Measurements from ENCODE around the gene TEX264.
A peak's percentile ranks its signal among the peaks of the same experiment; 100 is the strongest.

TEX264 gene

DNA sequence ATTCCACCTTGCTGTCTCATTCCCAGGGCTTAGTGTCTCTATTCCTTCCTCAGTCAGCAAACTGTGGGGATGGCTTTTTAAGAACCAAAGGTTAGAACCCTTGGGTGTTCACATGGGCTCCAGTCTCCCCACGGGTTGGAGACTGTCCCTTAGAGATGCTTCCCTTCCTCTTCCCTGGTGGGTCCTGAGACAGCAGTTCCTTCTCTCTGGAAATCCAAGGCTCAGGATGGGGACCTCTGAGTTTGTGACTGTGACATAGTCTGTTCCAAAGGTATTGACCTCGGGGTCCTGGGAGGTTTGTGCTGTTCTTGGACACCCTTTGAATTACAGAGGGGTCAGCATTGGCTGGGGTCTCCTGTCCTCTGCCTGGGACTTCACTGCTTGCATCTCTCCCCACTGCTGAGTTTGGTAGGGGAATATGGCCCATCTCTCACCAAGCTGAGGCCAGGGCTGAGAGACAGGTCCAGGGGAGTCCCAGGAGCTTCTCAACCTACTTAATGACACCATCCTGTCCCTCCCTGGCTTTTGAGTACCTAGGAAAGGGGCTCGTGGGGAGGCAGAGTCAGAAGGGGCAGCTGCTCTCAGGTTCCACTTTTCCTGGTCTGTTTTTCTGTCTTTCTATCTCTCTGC lies 37.3 kb downstream of the TEX264 start:
- Histone ChIP-seq H3K4ac (ENCODE audit: low read length) (no peak overlapping the region), H4K91ac (ENCODE audit: low read depth, low read length, poor library complexity) (no peak overlapping the region), H3K9ac (ENCODE audit: low read depth, low read length, poor library complexity) (no peak overlapping the region), H2BK12ac (ENCODE audit: low read length) (no peak overlapping the region), H4K8ac (ENCODE audit: low read depth, low read length) (no peak overlapping the region), H3K23ac (ENCODE audit: low read depth, low read length, poor library complexity) (no peak overlapping the region), H3K79me1 (ENCODE audit: low read depth, low read length) (peaks cover 4% of the 10 kb centered on the region), H2AK5ac (ENCODE audit: low read depth, low read length) (no peak overlapping the region), H3K27ac (replicated peaks; ENCODE audit: low read length) (no peak overlapping the region), H3K18ac (ENCODE audit: low read length) (no peak overlapping the region), H3K14ac (ENCODE audit: low read length) (no peak overlapping the region), H3K27me3 (ENCODE audit: control insufficient read depth in 3 of 3, insufficient read depth in 3 of 3, low read depth in 1 of 3, low read length in 3 of 3) (peaks cover 0 to 16% (median 15%) of the 10 kb centered on the region in 3 experiments), H2BK15ac (ENCODE audit: low read length) (no peak overlapping the region), H2BK5ac (ENCODE audit: low read length) (no peak overlapping the region), H2BK120ac (ENCODE audit: low read depth, low read length) (no peak overlapping the region), H3K9me3 (replicated peaks in 1 of 2; ENCODE audit: control insufficient read depth in 2 of 2, insufficient read depth in 1 of 2, low read depth in 1 of 2, low read length in 2 of 2) (no peaks in the 10 kb centered on the region), H3K4me1 (ENCODE audit: control insufficient read depth in 2 of 2, insufficient read depth in 1 of 2, low read depth in 1 of 2, low read length in 2 of 2) (peaks cover 17 to 24% of the 10 kb centered on the region in 2 donors), H3K4me2 (ENCODE audit: insufficient read depth, low read length, poor library complexity, severe bottlenecking) (no peak overlapping the region), H3K4me3 (ENCODE audit: low read length in 2 of 2) (peak overlapping the region in 1 of 2 donors; percentile 9), H3K36me3 (replicated peaks in 1 of 2; ENCODE audit: control insufficient read depth in 2 of 2, insufficient read depth in 2 of 2, low read length in 2 of 2) (peaks cover 0 to 4% of the 10 kb centered on the region in 2 donors), H2AFZ (ENCODE audit: low read length) (no peak overlapping the region)
- no CpG with 5 or more reads among the region's 3 CpGs for WGBS, 2 donors (ENCODE audit: extremely low coverage in 2 of 2, insufficient read length in 2 of 2, insufficient replicate concordance in 1 of 2)
- DNase-seq (ENCODE audit: low spot score): no peak

DNA sequence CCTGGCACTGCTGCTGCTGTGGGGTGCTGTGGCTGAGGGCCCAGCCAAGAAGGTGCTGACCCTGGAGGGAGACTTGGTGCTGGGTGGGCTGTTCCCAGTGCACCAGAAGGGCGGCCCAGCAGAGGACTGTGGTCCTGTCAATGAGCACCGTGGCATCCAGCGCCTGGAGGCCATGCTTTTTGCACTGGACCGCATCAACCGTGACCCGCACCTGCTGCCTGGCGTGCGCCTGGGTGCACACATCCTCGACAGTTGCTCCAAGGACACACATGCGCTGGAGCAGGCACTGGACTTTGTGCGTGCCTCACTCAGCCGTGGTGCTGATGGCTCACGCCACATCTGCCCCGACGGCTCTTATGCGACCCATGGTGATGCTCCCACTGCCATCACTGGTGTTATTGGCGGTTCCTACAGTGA lies 38.0 kb downstream of the TEX264 start:
- no CpG with 5 or more reads among the region's 17 CpGs for WGBS, 2 donors (ENCODE audit: extremely low coverage in 2 of 2, insufficient read length in 2 of 2, insufficient replicate concordance in 1 of 2)
- Histone ChIP-seq H3K79me1 (ENCODE audit: low read depth, low read length) (peaks cover 4% of the 10 kb centered on the region), H3K4ac (ENCODE audit: low read length) (no peak overlapping the region), H3K23ac (ENCODE audit: low read depth, low read length, poor library complexity) (peak overlapping the region; percentile 34), H3K4me1 (ENCODE audit: control insufficient read depth in 2 of 2, insufficient read depth in 1 of 2, low read depth in 1 of 2, low read length in 2 of 2) (peaks cover 10 to 18% of the 10 kb centered on the region in 2 donors), H3K18ac (ENCODE audit: low read length) (peak overlapping the region; percentile 55), H3K36me3 (replicated peaks in 1 of 2; ENCODE audit: control insufficient read depth in 2 of 2, insufficient read depth in 2 of 2, low read length in 2 of 2) (peaks cover 2 to 4% of the 10 kb centered on the region in 2 donors), H2BK15ac (ENCODE audit: low read length) (no peak overlapping the region), H2BK12ac (ENCODE audit: low read length) (peak overlapping the region; percentile 61), H3K9me3 (replicated peaks in 1 of 2; ENCODE audit: control insufficient read depth in 2 of 2, insufficient read depth in 1 of 2, low read depth in 1 of 2, low read length in 2 of 2) (no peaks in the 10 kb centered on the region), H2BK120ac (ENCODE audit: low read depth, low read length) (no peak overlapping the region), H4K8ac (ENCODE audit: low read depth, low read length) (no peak overlapping the region), H3K4me3 (ENCODE audit: low read length in 2 of 2) (no peak overlapping the region), H2BK5ac (ENCODE audit: low read length) (no peak overlapping the region), H3K4me2 (ENCODE audit: insufficient read depth, low read length, poor library complexity, severe bottlenecking) (no peak overlapping the region), H3K27me3 (ENCODE audit: control insufficient read depth in 3 of 3, insufficient read depth in 3 of 3, low read depth in 1 of 3, low read length in 3 of 3) (peaks cover 0 to 16% (median 15%) of the 10 kb centered on the region in 3 experiments), H3K14ac (ENCODE audit: low read length) (no peak overlapping the region), H4K91ac (ENCODE audit: low read depth, low read length, poor library complexity) (no peak overlapping the region), H2AFZ (ENCODE audit: low read length) (no peak overlapping the region), H2AK5ac (ENCODE audit: low read depth, low read length) (peak overlapping the region; percentile 16), H3K9ac (ENCODE audit: low read depth, low read length, poor library complexity) (peak overlapping the region; percentile 38), H3K27ac (replicated peaks; ENCODE audit: low read length) (no peak overlapping the region)
- DNase-seq (ENCODE audit: low spot score): no peak

GRCh38 chr3:51709675-51710074 lies 38.6 kb downstream of the TEX264 start:
- Histone ChIP-seq H3K18ac (ENCODE audit: low read length) (no peak overlapping the region), H3K4me1 (ENCODE audit: control insufficient read depth in 2 of 2, insufficient read depth in 1 of 2, low read depth in 1 of 2, low read length in 2 of 2) (peaks cover 4 to 11% of the 10 kb centered on the region in 2 donors), H3K79me1 (ENCODE audit: low read depth, low read length) (peaks cover 4% of the 10 kb centered on the region), H3K27ac (replicated peaks; ENCODE audit: low read length) (no peak overlapping the region), H2AFZ (ENCODE audit: low read length) (no peak overlapping the region), H2BK120ac (ENCODE audit: low read depth, low read length) (no peak overlapping the region), H3K36me3 (replicated peaks in 1 of 2; ENCODE audit: control insufficient read depth in 2 of 2, insufficient read depth in 2 of 2, low read length in 2 of 2) (peaks cover 3 to 4% of the 10 kb centered on the region in 2 donors), H2BK5ac (ENCODE audit: low read length) (no peak overlapping the region), H3K23ac (ENCODE audit: low read depth, low read length, poor library complexity) (no peak overlapping the region), H3K14ac (ENCODE audit: low read length) (no peak overlapping the region), H2BK12ac (ENCODE audit: low read length) (no peak overlapping the region), H4K8ac (ENCODE audit: low read depth, low read length) (no peak overlapping the region), H3K4ac (ENCODE audit: low read length) (no peak overlapping the region), H3K27me3 (ENCODE audit: control insufficient read depth in 3 of 3, insufficient read depth in 3 of 3, low read depth in 1 of 3, low read length in 3 of 3) (peaks cover 0 to 16% (median 15%) of the 10 kb centered on the region in 3 experiments), H3K9ac (ENCODE audit: low read depth, low read length, poor library complexity) (no peak overlapping the region), H2AK5ac (ENCODE audit: low read depth, low read length) (no peak overlapping the region), H3K4me2 (ENCODE audit: insufficient read depth, low read length, poor library complexity, severe bottlenecking) (no peak overlapping the region), H2BK15ac (ENCODE audit: low read length) (no peak overlapping the region), H4K91ac (ENCODE audit: low read depth, low read length, poor library complexity) (no peak overlapping the region), H3K9me3 (replicated peaks in 1 of 2; ENCODE audit: control insufficient read depth in 2 of 2, insufficient read depth in 1 of 2, low read depth in 1 of 2, low read length in 2 of 2) (no peaks in the 10 kb centered on the region), H3K4me3 (ENCODE audit: low read length in 2 of 2) (no peak overlapping the region)
- DNase-seq (ENCODE audit: low spot score): no peak
- no CpG with 5 or more reads among the region's 4 CpGs for WGBS, 2 donors (ENCODE audit: extremely low coverage in 2 of 2, insufficient read length in 2 of 2, insufficient replicate concordance in 1 of 2)

GRCh38 chr3:51710631-51711351 lies 39.7 kb downstream of the TEX264 start:
- peak overlapping the region; percentile 28 for H3K23ac ChIP-seq (ENCODE audit: low read depth, low read length, poor library complexity)

More at GRCh38 chr3:51710631-51711351, 39.7 kb downstream of the TEX264 start:
- Histone ChIP-seq H3K9me3 (replicated peaks in 1 of 2; ENCODE audit: control insufficient read depth in 2 of 2, insufficient read depth in 1 of 2, low read depth in 1 of 2, low read length in 2 of 2) (no peaks in the 10 kb centered on the region), H3K18ac (ENCODE audit: low read length) (peak overlapping the region; percentile 84), H2BK12ac (ENCODE audit: low read length) (no peak overlapping the region), H2AFZ (ENCODE audit: low read length) (no peak overlapping the region), H3K14ac (ENCODE audit: low read length) (no peak overlapping the region), H3K27me3 (ENCODE audit: control insufficient read depth in 3 of 3, insufficient read depth in 3 of 3, low read depth in 1 of 3, low read length in 3 of 3) (peaks cover 0 to 16% (median 15%) of the 10 kb centered on the region in 3 experiments), H3K4ac (ENCODE audit: low read length) (peak overlapping the region; percentile 30), H3K4me1 (ENCODE audit: control insufficient read depth in 2 of 2, insufficient read depth in 1 of 2, low read depth in 1 of 2, low read length in 2 of 2) (peaks cover 4 to 6% of the 10 kb centered on the region in 2 donors), H3K36me3 (replicated peaks in 1 of 2; ENCODE audit: control insufficient read depth in 2 of 2, insufficient read depth in 2 of 2, low read length in 2 of 2) (peaks cover 7 to 9% of the 10 kb centered on the region in 2 donors), H3K4me2 (ENCODE audit: insufficient read depth, low read length, poor library complexity, severe bottlenecking) (no peak overlapping the region), H2AK5ac (ENCODE audit: low read depth, low read length) (no peak overlapping the region), H4K91ac (ENCODE audit: low read depth, low read length, poor library complexity) (no peak overlapping the region), H3K9ac (ENCODE audit: low read depth, low read length, poor library complexity) (no peak overlapping the region), H3K27ac (replicated peaks; ENCODE audit: low read length) (no peak overlapping the region), H2BK5ac (ENCODE audit: low read length) (no peak overlapping the region), H3K4me3 (ENCODE audit: low read length in 2 of 2) (no peak overlapping the region), H4K8ac (ENCODE audit: low read depth, low read length) (no peak overlapping the region), H2BK120ac (ENCODE audit: low read depth, low read length) (no peak overlapping the region), H3K79me1 (ENCODE audit: low read depth, low read length) (no peaks in the 10 kb centered on the region), H2BK15ac (ENCODE audit: low read length) (no peak overlapping the region)
- no CpG with 5 or more reads among the region's 10 CpGs for whole genome bisulfite sequencing, 2 donors (ENCODE audit: extremely low coverage in 2 of 2, insufficient read length in 2 of 2, insufficient replicate concordance in 1 of 2)
- DNase-seq (ENCODE audit: low spot score): no peak
